ENCODE measurements around the gene TADA3. TPM values are rescaled to one million over a fixed set of nuclear protein-coding genes. Genes with fewer than 3 reads are reported as not detected.

The TADA3 gene
- polyA plus RNA-seq, 2 donors = 22.9 to 29.9 TPM

DNA sequence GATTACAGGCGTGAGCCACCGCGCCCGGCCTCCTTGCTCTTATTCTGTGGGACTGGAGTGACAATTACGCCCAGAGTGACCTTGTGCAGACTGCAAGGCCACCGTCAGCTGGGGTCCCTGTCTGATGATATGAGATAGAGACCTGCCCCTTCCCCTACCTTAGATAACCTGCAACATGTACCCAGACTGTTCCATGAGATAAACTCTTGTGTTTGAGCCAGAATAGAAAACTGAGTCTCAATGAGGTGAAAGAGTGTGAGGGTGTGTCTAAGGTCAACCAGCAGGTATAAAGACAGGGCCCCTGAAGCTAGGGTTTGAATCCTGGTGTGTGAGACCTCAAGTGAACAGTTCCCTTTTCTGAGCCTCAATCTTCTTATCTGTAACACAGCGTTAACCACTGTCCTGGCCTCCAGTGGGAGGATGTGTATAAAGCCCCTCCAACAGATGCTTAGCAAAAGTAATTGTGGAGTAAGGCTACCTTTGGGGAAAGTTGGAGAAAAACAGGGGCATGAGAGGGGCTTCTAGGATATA lies 6.0 kb downstream of the TADA3 start:
- no peaks in the 10 kb centered on the region for H3K9me3 ChIP-seq (ENCODE audit: control insufficient read depth in 2 of 2, insufficient read depth in 1 of 2, low read depth in 1 of 2, low read length in 1 of 2)
- H3K4me3 ChIP-seq (ENCODE audit: low read depth in 1 of 2, low read length in 2 of 2) = no peak overlapping the region
- 95 to 97% methylated on average over 7 of the region's 7 CpGs for WGBS, 2 donors
- H3K36me3 ChIP-seq (ENCODE audit: control insufficient read depth in 2 of 2, insufficient read depth in 2 of 2, low read length in 1 of 2) = peaks cover 11 to 23% of the 10 kb centered on the region in 2 donors
- no peaks in the 10 kb centered on the region for H3K27me3 ChIP-seq (ENCODE audit: control insufficient read depth in 1 of 2, insufficient read depth in 2 of 2, low read length in 2 of 2)
- no peak overlapping the region for H3K27ac ChIP-seq (ENCODE audit: low read depth in 2 of 2, low read length in 1 of 2)
- peaks cover 2 to 4% of the 10 kb centered on the region in 2 donors for H3K4me1 ChIP-seq (ENCODE audit: control insufficient read depth in 2 of 2, insufficient read depth in 2 of 2, low read length in 1 of 2)

DNA sequence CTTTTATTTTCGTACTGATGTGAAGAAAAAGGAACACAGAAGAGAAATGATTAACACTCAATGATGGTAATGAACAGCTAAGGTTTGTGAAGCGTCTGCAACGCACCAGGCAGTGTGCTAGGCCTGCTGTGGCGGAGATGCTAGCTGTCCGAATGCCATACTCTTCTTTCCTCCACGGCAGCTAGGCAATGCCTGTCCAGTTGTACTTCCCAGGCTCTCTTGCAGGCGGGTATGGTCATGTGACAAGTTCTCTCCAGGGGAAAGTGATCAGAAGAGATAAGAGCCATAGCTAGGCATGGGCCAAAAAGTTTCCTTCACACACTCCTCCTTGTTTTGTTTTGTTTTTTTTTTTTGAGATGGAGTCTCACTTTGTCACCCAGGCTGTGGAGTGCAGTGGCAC lies 6.7 kb downstream of the TADA3 start:
- H3K4me3 ChIP-seq (ENCODE audit: low read depth in 1 of 2, low read length in 2 of 2) = no peak overlapping the region

DNA sequence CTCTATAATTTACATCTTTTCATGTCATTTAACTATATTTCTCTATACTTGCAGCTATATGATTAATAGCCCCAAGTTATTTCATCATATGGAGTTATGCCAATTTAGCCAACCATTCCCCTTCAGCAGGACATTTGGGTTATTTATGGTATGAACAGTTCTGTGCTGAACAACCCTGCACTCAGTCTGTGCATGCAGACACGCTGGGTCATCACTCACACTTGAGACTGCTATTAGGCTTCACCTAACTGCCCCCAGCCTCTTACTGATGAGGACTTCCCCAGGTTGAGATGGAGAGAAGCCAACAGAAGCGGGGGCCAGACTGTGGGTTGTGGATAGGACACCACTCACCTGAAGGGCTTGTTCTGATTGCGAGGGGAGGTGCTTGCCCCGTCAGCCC lies 7.3 kb downstream of the TADA3 start:
- Histone ChIP-seq H3K4me3 (ENCODE audit: low read depth in 1 of 2, low read length in 2 of 2) (no peak overlapping the region), H3K4me1 (ENCODE audit: control insufficient read depth in 2 of 2, insufficient read depth in 2 of 2, low read length in 1 of 2) (no peaks in the 10 kb centered on the region), H3K9me3 (ENCODE audit: control insufficient read depth in 2 of 2, insufficient read depth in 1 of 2, low read depth in 1 of 2, low read length in 1 of 2) (no peaks in the 10 kb centered on the region), H3K36me3 (ENCODE audit: control insufficient read depth in 2 of 2, insufficient read depth in 2 of 2, low read length in 1 of 2) (peaks cover 11 to 29% of the 10 kb centered on the region in 2 donors), H3K27ac (ENCODE audit: low read depth in 2 of 2, low read length in 1 of 2) (no peak overlapping the region), H3K27me3 (ENCODE audit: control insufficient read depth in 1 of 2, insufficient read depth in 2 of 2, low read length in 2 of 2) (no peaks in the 10 kb centered on the region)
- 93 to 95% methylated on average over 4 of the region's 4 CpGs for WGBS, 2 donors

More for the DNA sequence above, 6.7 kb downstream of the TADA3 start:
- Histone ChIP-seq H3K27me3 (ENCODE audit: control insufficient read depth in 1 of 2, insufficient read depth in 2 of 2, low read length in 2 of 2) (no peaks in the 10 kb centered on the region), H3K36me3 (ENCODE audit: control insufficient read depth in 2 of 2, insufficient read depth in 2 of 2, low read length in 1 of 2) (peaks cover 11 to 23% of the 10 kb centered on the region in 2 donors), H3K27ac (ENCODE audit: low read depth in 2 of 2, low read length in 1 of 2) (no peak overlapping the region), H3K9me3 (ENCODE audit: control insufficient read depth in 2 of 2, insufficient read depth in 1 of 2, low read depth in 1 of 2, low read length in 1 of 2) (no peaks in the 10 kb centered on the region), H3K4me1 (ENCODE audit: control insufficient read depth in 2 of 2, insufficient read depth in 2 of 2, low read length in 1 of 2) (no peaks in the 10 kb centered on the region)
- WGBS, 2 donors = 82 to 84% methylated on average over 7 of the region's 7 CpGs

DNA sequence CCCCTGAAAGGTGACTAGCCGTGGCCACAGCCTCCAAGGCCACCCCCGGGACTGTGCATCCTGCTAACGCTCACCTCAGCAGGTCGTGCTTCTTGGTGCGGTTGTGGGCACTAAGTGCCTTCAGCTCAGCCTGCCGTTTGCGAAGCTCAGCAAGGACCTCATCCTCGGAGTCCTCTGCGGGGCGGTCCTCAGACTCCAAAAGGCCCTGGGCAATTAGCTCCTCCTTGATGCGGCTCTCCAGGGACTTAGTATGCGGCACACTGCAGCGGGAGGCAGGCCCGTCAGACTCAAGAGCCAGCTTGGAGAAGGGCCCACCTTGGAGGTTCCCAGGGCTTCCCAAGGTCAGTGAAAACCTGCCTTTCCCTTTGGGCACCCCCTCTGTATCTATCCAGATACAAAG lies 8.3 kb downstream of the TADA3 start:
- Histone ChIP-seq H3K4me3 (ENCODE audit: low read depth in 1 of 2, low read length in 2 of 2) (no peak overlapping the region), H3K9me3 (ENCODE audit: control insufficient read depth in 2 of 2, insufficient read depth in 1 of 2, low read depth in 1 of 2, low read length in 1 of 2) (no peaks in the 10 kb centered on the region), H3K4me1 (ENCODE audit: control insufficient read depth in 2 of 2, insufficient read depth in 2 of 2, low read length in 1 of 2) (no peaks in the 10 kb centered on the region), H3K27ac (ENCODE audit: low read depth in 2 of 2, low read length in 1 of 2) (no peak overlapping the region), H3K27me3 (ENCODE audit: control insufficient read depth in 1 of 2, insufficient read depth in 2 of 2, low read length in 2 of 2) (no peaks in the 10 kb centered on the region), H3K36me3 (ENCODE audit: control insufficient read depth in 2 of 2, insufficient read depth in 2 of 2, low read length in 1 of 2) (peaks cover 4 to 21% of the 10 kb centered on the region in 2 donors)
- WGBS, 2 donors = 92 to 94% methylated on average over 14 of the region's 14 CpGs

DNA sequence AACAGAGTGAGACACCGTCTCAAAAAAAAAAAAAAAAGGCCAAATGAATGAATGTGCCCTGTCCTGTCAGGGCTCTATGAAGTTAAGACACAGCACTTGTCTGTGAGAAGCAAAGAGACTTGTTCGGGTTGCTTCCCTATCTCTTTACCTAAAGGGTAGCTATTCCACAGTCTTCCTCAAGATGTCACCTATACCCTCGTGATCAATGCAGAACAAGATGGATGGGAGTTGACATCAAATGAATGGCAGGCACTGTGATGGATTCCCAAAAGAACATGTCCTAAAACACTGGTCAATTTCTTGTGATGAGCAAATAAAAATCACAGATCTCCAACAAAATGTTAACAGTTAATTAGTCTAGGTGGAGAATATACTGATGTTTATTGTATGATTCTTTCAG lies 9.5 kb downstream of the TADA3 start:
- Histone ChIP-seq H3K9me3 (ENCODE audit: control insufficient read depth in 2 of 2, insufficient read depth in 1 of 2, low read depth in 1 of 2, low read length in 1 of 2) (no peaks in the 10 kb centered on the region), H3K4me1 (ENCODE audit: control insufficient read depth in 2 of 2, insufficient read depth in 2 of 2, low read length in 1 of 2) (no peaks in the 10 kb centered on the region), H3K36me3 (ENCODE audit: control insufficient read depth in 2 of 2, insufficient read depth in 2 of 2, low read length in 1 of 2) (peaks cover 4 to 20% of the 10 kb centered on the region in 2 donors), H3K27me3 (ENCODE audit: control insufficient read depth in 1 of 2, insufficient read depth in 2 of 2, low read length in 2 of 2) (no peaks in the 10 kb centered on the region), H3K4me3 (ENCODE audit: low read depth in 1 of 2, low read length in 2 of 2) (no peak overlapping the region), H3K27ac (ENCODE audit: low read depth in 2 of 2, low read length in 1 of 2) (no peak overlapping the region)
- 34 to 37% methylated on average over 3 of the region's 3 CpGs for WGBS, 2 donors

DNA sequence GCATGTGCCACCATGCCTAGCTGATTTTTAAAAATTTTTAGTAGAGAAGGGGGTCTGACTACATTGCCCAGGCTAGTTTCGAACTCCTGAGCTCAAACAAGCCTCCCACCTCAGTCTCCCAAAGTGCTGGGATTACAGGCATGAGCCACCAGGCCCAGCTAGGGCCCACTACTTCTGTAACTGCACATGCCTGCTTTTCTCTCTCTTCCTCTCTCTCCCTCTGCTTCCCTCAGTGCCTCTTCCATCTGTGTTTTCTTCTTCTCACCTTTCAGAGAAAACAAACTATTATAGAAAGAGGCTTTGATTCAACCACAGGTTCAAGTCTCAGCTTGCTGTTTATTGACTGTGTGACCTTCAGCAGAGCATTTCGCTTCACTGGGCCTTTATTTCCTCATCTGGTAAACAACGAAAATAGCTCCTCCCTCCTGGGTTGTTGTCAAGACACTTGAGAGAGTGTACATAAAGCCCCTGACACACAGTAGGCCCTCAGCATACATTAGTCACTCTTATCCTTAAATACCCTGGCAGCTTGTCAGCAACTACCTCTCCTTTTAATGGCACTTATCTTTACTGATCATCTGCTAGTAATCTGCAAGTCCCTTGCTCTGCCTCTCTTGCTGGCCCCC lies 10.2 kb downstream of the TADA3 start:
- Histone ChIP-seq H3K4me1 (ENCODE audit: control insufficient read depth in 2 of 2, insufficient read depth in 2 of 2, low read length in 1 of 2) (no peaks in the 10 kb centered on the region), H3K27ac (ENCODE audit: low read depth in 2 of 2, low read length in 1 of 2) (no peak overlapping the region), H3K4me3 (ENCODE audit: low read depth in 1 of 2, low read length in 2 of 2) (no peak overlapping the region), H3K27me3 (ENCODE audit: control insufficient read depth in 1 of 2, insufficient read depth in 2 of 2, low read length in 2 of 2) (no peaks in the 10 kb centered on the region), H3K9me3 (ENCODE audit: control insufficient read depth in 2 of 2, insufficient read depth in 1 of 2, low read depth in 1 of 2, low read length in 1 of 2) (no peaks in the 10 kb centered on the region), H3K36me3 (ENCODE audit: control insufficient read depth in 2 of 2, insufficient read depth in 2 of 2, low read length in 1 of 2) (peaks cover 4 to 18% of the 10 kb centered on the region in 2 donors)
- WGBS, 2 donors = 63 to 67% methylated on average over 3 of the region's 3 CpGs

DNA sequence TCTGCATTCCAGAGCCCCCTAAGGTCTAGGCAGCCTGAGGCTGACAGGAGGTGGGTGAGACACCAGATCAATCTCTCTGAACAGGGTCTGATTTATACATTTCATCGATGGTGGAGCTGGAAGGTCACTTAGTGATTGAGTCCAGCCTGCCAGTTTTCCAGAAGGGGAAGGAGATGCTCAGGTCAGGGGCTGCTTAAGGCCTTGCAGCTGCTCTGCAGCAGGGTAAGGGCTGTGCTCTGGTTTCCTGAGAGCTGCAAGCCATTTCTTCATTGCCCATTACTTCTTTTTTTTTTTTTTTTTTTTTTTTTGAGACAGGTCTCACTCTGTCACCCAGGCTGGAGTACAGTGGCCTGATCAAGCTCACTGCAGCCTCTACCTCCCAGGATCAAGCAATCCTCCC lies 10.7 kb downstream of the TADA3 start:
- 71 to 79% methylated on average over 1 of the region's 1 CpG for WGBS, 2 donors
- Histone ChIP-seq H3K27me3 (ENCODE audit: control insufficient read depth in 1 of 2, insufficient read depth in 2 of 2, low read length in 2 of 2) (no peaks in the 10 kb centered on the region), H3K36me3 (ENCODE audit: control insufficient read depth in 2 of 2, insufficient read depth in 2 of 2, low read length in 1 of 2) (peaks cover 4 to 16% of the 10 kb centered on the region in 2 donors), H3K4me1 (ENCODE audit: control insufficient read depth in 2 of 2, insufficient read depth in 2 of 2, low read length in 1 of 2) (no peaks in the 10 kb centered on the region), H3K27ac (ENCODE audit: low read depth in 2 of 2, low read length in 1 of 2) (no peak overlapping the region), H3K4me3 (ENCODE audit: low read depth in 1 of 2, low read length in 2 of 2) (no peak overlapping the region), H3K9me3 (ENCODE audit: control insufficient read depth in 2 of 2, insufficient read depth in 1 of 2, low read depth in 1 of 2, low read length in 1 of 2) (no peaks in the 10 kb centered on the region)

DNA sequence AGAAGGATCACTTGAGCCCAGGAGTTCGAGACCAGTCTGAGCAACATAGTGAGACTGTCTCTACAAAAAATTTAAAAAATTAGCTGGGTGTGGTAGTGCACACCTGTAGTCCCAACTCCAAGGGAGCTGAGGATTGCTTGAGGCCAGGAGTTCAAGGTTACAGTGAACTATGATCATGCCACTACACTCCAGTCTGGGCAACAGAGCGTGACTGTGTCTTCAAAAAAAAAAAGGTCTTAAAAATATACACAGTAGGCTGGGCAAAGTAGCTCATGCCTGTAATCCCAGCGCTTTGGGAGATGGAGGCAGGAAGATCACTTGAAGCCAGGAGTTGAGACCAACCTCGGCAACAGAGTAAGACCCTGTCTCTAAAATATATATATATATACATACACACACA lies 11.4 kb downstream of the TADA3 start:
- H3K9me3 ChIP-seq (ENCODE audit: control insufficient read depth in 2 of 2, insufficient read depth in 1 of 2, low read depth in 1 of 2, low read length in 1 of 2) = no peaks in the 10 kb centered on the region
- peaks cover 0 to 11% of the 10 kb centered on the region in 2 donors for H3K36me3 ChIP-seq (ENCODE audit: control insufficient read depth in 2 of 2, insufficient read depth in 2 of 2, low read length in 1 of 2)
- H3K27ac ChIP-seq (ENCODE audit: low read depth in 2 of 2, low read length in 1 of 2) = no peak overlapping the region
- no peaks in the 10 kb centered on the region for H3K27me3 ChIP-seq (ENCODE audit: control insufficient read depth in 1 of 2, insufficient read depth in 2 of 2, low read length in 2 of 2)
- no peak overlapping the region for H3K4me3 ChIP-seq (ENCODE audit: low read depth in 1 of 2, low read length in 2 of 2)
- H3K4me1 ChIP-seq (ENCODE audit: control insufficient read depth in 2 of 2, insufficient read depth in 2 of 2, low read length in 1 of 2) = no peaks in the 10 kb centered on the region
- 80 to 90% methylated on average over 4 of the region's 4 CpGs for WGBS, 2 donors

DNA sequence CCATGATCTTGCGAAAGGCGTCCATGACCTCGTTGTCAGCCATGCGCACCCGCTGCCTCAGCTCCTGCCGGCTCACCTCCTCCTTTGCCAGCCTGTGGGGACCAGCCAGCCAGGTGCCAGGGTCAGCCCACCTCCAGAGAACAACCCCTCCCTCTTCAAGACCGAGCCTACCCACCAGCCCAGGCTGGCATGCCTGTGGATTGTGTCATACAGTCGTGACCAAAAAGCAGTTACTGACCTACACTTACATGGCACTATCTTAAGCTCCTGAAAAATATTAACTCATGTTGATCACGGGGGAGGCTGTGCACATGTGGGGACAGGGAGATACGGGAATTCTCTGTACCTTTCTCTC lies 11.8 kb downstream of the TADA3 start:
- Histone ChIP-seq H3K27ac (ENCODE audit: low read depth in 2 of 2, low read length in 1 of 2) (peak overlapping the region in 1 of 2 donors; percentile 42), H3K9me3 (ENCODE audit: control insufficient read depth in 2 of 2, insufficient read depth in 1 of 2, low read depth in 1 of 2, low read length in 1 of 2) (no peaks in the 10 kb centered on the region), H3K36me3 (ENCODE audit: control insufficient read depth in 2 of 2, insufficient read depth in 2 of 2, low read length in 1 of 2) (peaks cover 0 to 11% of the 10 kb centered on the region in 2 donors), H3K27me3 (ENCODE audit: control insufficient read depth in 1 of 2, insufficient read depth in 2 of 2, low read length in 2 of 2) (no peaks in the 10 kb centered on the region), H3K4me3 (ENCODE audit: low read depth in 1 of 2, low read length in 2 of 2) (no peak overlapping the region), H3K4me1 (ENCODE audit: control insufficient read depth in 2 of 2, insufficient read depth in 2 of 2, low read length in 1 of 2) (no peaks in the 10 kb centered on the region)
- 79 to 80% methylated on average over 10 of the region's 10 CpGs for WGBS, 2 donors

Measured in esophagus (tissue), 2 donors.